Lower leg skin (tissue), 4 donors: ENCODE data around the gene WBP2NL. TPM values are rescaled to one million over a fixed set of nuclear protein-coding genes. Genes with fewer than 3 reads are reported as not detected.

ENCODE experiments used
- DNase-seq, 2 donors: peaks; one replicate each; pipeline ENCODE4 v3.0.0-alpha.2; 2019; ENCODE audit warnings: low spot score in 2 of 2
- H3K4me3 ChIP-seq: fragments of 200-600 bp; sonication (generic); 2 replicates; pipeline ENCODE4 v1.5.1; 2017; ENCODE audit warnings: mild to moderate bottlenecking, low read depth; ENCODE audit not compliant: poor library complexity, severe bottlenecking
- POLR2A ChIP-seq, 2 donors: fragments of 450-650 bp; IDR thresholded peaks; one replicate each; pipeline ENCODE4 v1.6.1; 2016 to 2017; ENCODE audit warnings: antibody characterized with exemption in 2 of 2, mild to moderate bottlenecking in 1 of 2, moderate library complexity in 1 of 2
- WGBS, 2 donors: methylation state at CpG; one replicate each; pipeline ENCODE4 v1.1.5; 2018; 5-methylcytosine and 5-hydroxymethylcytosine counted together
- intact Hi-C: fragments of 100-400 bp; cut with DNase I; formaldehyde crosslinking; loops from one replicate; pipeline ENCODE4 v1.15.0; 2023; ENCODE audit warnings: low total_unique reads
- total RNA-seq, 4 donors: library from RNA; depleted of rRNA; stranded (reverse); fragments of >200 nt; gene quantifications; one replicate each; pipeline ENCODE4 v1.1.0, GENCODE V29; 2016
- TF ChIP-seq, protein P1 (sequence below), 3 donors: fragments of 450-650 bp; IDR thresholded peaks; one replicate each; pipeline ENCODE4 v1.5.1; 2016; ENCODE audit warnings: antibody characterized with exemption in 3 of 3, mild to moderate bottlenecking in 3 of 3, moderate library complexity in 2 of 3

The WBP2NL gene
- total RNA-seq, 4 donors from 2014 or later: 1.4 to 2.0 (median 1.8) TPM

DNA sequence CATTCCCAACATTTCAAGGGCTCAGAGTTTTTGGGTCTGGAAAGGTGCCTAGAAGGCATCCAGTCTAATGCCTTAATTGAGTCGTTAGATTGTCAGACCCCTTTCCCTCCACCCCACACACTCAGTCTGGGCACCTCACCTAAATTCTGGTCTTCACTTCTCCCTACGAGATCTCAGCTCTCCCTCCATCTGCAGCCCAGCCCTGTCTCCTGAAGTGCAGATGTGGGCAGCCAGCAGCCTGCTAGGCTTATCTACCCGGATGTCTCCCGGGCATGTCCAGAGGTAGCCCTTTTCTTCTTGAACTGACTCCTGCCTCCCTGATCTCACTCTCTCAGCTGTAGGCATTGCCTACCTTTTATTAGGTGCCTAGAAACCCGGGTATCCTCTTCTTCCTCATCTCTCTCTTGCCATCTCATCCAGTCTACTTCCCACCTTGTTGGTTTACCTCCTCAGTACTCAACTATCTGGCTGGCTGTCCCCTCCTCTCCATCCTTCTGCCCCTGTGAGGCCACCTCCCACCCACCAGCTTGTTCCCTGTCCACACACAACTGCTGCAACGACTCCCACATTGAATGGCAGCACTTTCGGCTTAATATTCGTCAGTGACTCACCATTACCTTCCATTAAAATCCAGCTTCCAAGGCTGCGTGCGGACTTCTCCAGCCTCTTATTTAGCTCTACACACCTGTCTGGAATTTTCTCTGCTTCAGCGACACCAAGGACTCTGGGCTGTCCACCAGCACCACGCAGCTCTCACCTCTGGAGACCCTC lies 23.1 kb upstream of the WBP2NL start:
- intact Hi-C loops: no loop called here
- TF ChIP-seq POLR2A (IDR thresholded peaks at IDR 0.05): no peak
- TF ChIP-seq, protein P1, sequence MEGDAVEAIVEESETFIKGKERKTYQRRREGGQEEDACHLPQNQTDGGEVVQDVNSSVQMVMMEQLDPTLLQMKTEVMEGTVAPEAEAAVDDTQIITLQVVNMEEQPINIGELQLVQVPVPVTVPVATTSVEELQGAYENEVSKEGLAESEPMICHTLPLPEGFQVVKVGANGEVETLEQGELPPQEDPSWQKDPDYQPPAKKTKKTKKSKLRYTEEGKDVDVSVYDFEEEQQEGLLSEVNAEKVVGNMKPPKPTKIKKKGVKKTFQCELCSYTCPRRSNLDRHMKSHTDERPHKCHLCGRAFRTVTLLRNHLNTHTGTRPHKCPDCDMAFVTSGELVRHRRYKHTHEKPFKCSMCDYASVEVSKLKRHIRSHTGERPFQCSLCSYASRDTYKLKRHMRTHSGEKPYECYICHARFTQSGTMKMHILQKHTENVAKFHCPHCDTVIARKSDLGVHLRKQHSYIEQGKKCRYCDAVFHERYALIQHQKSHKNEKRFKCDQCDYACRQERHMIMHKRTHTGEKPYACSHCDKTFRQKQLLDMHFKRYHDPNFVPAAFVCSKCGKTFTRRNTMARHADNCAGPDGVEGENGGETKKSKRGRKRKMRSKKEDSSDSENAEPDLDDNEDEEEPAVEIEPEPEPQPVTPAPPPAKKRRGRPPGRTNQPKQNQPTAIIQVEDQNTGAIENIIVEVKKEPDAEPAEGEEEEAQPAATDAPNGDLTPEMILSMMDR (IDR thresholded peaks at IDR 0.05): no peak
- DNase-seq: no peak
- WGBS, 2 donors: 48 to 57% methylated on average over 12 of the region's 12 CpGs
- no peak overlapping the region for H3K4me3 ChIP-seq

DNA sequence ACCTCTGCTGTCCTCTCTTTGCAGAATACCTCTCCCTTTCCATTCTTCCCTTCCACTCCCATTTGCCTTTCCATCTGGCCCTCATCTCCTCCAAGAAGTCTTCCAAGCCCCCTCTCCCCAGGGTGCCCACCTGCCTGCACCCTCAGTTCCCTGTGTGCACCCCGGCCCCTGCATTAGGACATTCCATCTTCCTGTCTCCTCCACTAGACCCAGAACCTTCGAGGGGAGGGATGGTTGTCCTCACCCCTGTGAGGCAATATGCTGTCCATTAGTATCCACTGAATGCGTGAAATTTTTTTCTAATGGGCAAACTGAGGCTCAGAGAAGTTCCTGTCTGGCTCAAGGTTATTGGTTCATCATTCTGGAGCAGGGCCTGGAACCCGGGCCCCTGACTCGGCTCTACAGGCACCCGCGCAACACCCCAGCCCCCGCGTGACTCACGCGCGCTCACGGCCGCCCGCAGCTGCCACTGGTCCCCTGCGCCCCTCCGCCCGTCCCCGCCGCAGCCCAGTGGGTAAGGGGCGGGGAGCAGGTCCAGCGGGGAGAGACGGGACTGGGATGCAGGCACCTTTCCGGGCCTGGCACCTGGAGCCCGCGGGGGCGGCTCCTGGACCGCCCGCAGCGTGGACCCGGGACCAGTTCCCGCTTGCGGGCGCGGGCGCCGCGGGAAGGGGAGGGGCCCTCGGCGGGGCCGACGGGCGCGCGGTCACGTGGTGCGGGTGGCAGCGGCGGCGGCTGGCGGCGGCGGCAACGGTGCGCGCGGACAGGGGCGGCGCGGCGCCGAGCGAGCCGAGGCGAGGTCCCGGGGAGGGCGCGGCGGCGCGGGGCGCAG lies 22.3 kb upstream of the WBP2NL start:
- no peak for DNase-seq
- WGBS, 2 donors: 2 to 16% methylated on average over 7 to 54 of the region's 72 CpGs
- H3K4me3 ChIP-seq: peak overlapping the region; percentile 22
- TF ChIP-seq POLR2A (IDR thresholded peaks at IDR 0.05): no peak
- TF ChIP-seq, protein P1 (IDR thresholded peaks at IDR 0.05): no peak
- intact Hi-C loops: no loop called here

DNA sequence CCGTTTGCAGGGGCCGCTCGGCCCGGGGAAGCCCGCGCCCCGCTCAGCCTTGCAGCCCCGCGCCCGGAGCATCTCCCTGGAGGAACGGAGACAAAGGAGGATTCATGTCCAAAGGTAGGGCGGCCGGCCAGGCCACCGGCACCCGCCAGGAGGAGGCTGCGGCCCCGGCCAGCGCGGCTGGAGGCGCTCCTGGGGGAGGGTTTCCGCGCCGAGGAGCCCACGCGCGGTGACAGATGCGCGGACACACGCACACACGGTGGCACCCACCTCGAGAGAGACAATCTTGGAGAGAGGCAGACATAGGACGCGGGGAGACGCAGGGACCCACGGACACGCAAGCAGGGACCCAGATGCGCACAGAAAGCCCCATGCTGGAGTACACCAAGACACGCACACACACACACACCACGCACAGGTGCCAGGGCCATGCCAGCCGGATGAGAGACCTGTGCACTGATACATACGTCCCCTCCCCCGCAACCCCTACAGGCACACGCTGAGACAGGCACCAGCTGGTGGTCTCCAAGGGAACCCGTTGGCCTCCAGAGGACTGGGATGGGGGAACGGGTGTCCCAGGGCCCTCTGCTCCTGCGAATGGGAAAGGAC lies 21.5 kb upstream of the WBP2NL start:
- 3 to 5% methylated on average over 27 to 35 of the region's 46 CpGs for WGBS, 2 donors
- TF ChIP-seq POLR2A (IDR thresholded peaks at IDR 0.05): no peak
- TF ChIP-seq, protein P1 (IDR thresholded peaks at IDR 0.05): no peak
- no peak for DNase-seq
- intact Hi-C loops: no loop called here
- no peak overlapping the region for H3K4me3 ChIP-seq

DNA sequence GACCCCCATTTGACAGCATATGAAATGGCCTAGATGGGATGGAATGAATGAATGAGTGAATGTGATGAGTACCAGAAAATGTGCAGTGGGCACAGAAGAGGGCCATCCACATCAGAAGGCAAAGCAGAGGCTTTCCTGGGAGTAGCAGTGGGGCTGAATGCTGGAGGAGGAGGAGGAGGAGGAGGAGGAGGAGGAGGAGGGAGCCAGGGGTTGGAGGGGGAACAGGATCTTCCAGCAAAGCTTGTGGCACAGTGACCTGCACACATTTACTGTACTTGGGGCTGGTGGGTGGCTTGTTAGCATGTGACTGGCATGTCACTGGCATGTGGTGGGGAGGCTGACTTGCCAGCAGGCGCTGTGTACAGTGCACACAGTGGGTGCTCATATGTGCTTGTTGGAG lies 19.9 kb upstream of the WBP2NL start:
- TF ChIP-seq, protein P1 (IDR thresholded peaks at IDR 0.05): no peak
- no peak for TF ChIP-seq POLR2A (IDR thresholded peaks at IDR 0.05)
- intact Hi-C loops: no loop called here
- H3K4me3 ChIP-seq: no peak overlapping the region
- WGBS, 2 donors: 93 to 94% methylated on average over 1 of the region's 1 CpG
- no peak for DNase-seq

DNA sequence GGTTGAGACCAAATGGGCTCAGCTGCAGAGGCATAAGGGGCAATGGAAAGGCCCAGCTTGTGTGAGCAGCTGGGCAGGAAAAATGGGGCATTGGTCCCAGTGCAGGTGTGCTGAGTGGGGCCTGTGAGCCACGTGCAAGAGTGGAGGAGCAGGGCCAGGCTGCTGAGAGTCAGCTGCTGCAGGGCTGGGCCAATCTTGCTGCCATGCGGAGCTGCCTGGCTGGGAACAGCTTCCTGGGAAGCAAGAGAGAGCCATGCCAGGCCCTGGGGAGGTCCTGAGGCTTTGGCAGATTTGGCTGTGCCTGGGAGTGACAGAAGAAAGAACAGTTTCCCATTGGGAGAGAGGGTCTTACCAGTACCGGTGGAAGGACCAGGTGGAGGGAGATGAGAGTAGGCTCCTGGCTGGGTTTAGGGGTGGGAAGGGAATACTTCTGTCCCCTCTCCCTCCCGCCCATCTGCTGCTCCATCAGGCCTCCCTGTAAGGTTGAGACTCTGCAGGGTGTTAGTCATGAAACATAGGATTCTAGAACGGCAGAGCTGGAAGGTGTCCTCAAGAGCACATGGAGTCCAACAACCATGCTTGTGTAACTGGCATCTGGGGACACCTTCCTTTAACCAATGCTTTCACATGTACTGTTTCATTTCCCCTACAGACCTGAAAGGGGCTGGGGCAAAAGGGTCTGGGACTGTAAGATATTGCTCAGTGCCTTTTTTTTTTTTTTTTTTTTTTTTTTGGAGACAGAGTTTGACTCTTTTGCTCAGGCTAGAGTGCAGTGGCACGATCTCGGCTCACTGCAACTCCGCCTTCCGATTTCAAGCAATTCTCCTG lies 19.0 kb upstream of the WBP2NL start:
- TF ChIP-seq, protein P1 (IDR thresholded peaks at IDR 0.05): no peak
- no peak for TF ChIP-seq POLR2A (IDR thresholded peaks at IDR 0.05)
- intact Hi-C loops: no loop called here
- H3K4me3 ChIP-seq: no peak overlapping the region
- WGBS, 2 donors: 56 to 61% methylated on average over 9 of the region's 9 CpGs
- no peak for DNase-seq
